OCI-LY7 (cell line): ENCODE results near the gene CNTLN. TPM values are rescaled to one million over a fixed set of nuclear protein-coding genes. Genes with fewer than 3 reads are reported as not detected.

ENCODE experiments used
- BruUV-seq: library from RNA; stranded (reverse); fragments of 400-500 nt; replicated peaks from 2 replicates; lab custom pipeline; 2021; lab: Mats Ljungman, UMichigan
- CTCF ChIA-PET: fragments of 300-600 bp; sonication (Branson Sonifier 250); formaldehyde crosslinking; loops from one replicate; lab custom pipeline; 2022; ENCODE audit warnings: antibody characterized with exemption; ENCODE audit not compliant: unreplicated experiment; lab: Charles Lee
- POLR2A ChIA-PET: fragments of 300-600 bp; sonication (Branson Sonifier 250); formaldehyde crosslinking; loops from one replicate; lab custom pipeline; 2022; ENCODE audit warnings: antibody characterized with exemption; lab: Charles Lee
- DNase-seq: peaks from one replicate; pipeline ENCODE4 v3.0.0-alpha.2; 2015; ENCODE audit warnings: low spot score
- H2AFZ ChIP-seq: fragments of 200-600 bp; sonication (generic), shearing (Covaris generic); 2 replicates; pipeline ENCODE4 v1.6.1; 2014; ENCODE audit warnings: mild to moderate bottlenecking, antibody characterized with exemption, low read length, moderate library complexity
- H3K27ac ChIP-seq: fragments of 200-600 bp; sonication (generic); 2 replicates; pipeline ENCODE4 v1.5.1; 2014; ENCODE audit warnings: mixed run types, low read depth, mild to moderate bottlenecking, moderate library complexity, low read length, inconsistent platforms; ENCODE audit not compliant: poor library complexity, severe bottlenecking
- H3K36me3 ChIP-seq: fragments of 200-600 bp; sonication (generic); 2 replicates; pipeline ENCODE4 v1.6.1; 2014; ENCODE audit warnings: mild to moderate bottlenecking, antibody characterized with exemption, low read length, moderate library complexity, mixed read lengths; ENCODE audit not compliant: insufficient read depth
- H3K4me1 ChIP-seq: fragments of 200-600 bp; sonication (generic); 2 replicates; pipeline ENCODE4 v1.5.1; 2014; ENCODE audit warnings: mild to moderate bottlenecking, low read length; ENCODE audit not compliant: insufficient read depth, poor library complexity, severe bottlenecking
- H3K4me2 ChIP-seq: fragments of 200-600 bp; sonication (generic); 2 replicates; pipeline ENCODE4 v1.6.1; 2014; ENCODE audit warnings: mild to moderate bottlenecking, low read length
- H3K4me3 ChIP-seq: fragments of 200-600 bp; sonication (generic); 2 replicates; pipeline ENCODE4 v1.5.1; 2014; ENCODE audit warnings: mild to moderate bottlenecking, low read depth, low read length; ENCODE audit not compliant: poor library complexity, severe bottlenecking
- H3K79me2 ChIP-seq: fragments of 200-600 bp; sonication (generic); 2 replicates; pipeline ENCODE4 v1.6.1; 2016; ENCODE audit warnings: low read depth, mild to moderate bottlenecking, low read length, moderate library complexity, mixed read lengths; ENCODE audit not compliant: insufficient read depth
- H3K9me2 ChIP-seq: fragments of 200-600 bp; sonication (generic); 2 replicates; pipeline ENCODE4 v1.6.1; 2016; ENCODE audit warnings: mild to moderate bottlenecking, low read length, mixed read lengths; ENCODE audit not compliant: insufficient read depth
- H3K9me3 ChIP-seq: fragments of 200-600 bp; sonication (generic); 2 replicates; pipeline ENCODE4 v1.6.1; 2014; ENCODE audit warnings: mild to moderate bottlenecking, mixed run types, low read length, mixed read lengths
- H4K20me1 ChIP-seq: fragments of 200-600 bp; sonication (generic); 2 replicates; pipeline ENCODE4 v1.6.1; 2014; ENCODE audit warnings: mild to moderate bottlenecking, antibody characterized with exemption, low read length, moderate library complexity, mixed read lengths; ENCODE audit not compliant: insufficient read depth
- EZH2phosphoT487 ChIP-seq: fragments of 200-600 bp; sonication (generic); IDR thresholded peaks from 2 replicates; pipeline ENCODE4 v1.6.1; 2018; ENCODE audit warnings: low read depth, borderline replicate concordance, mild to moderate bottlenecking, mixed run types, antibody characterized with exemption, low read length, moderate library complexity, mixed read lengths
- intact Hi-C: fragments of 100-400 bp; cut with micrococcal nuclease; formaldehyde crosslinking; loops from one replicate; pipeline ENCODE4 v1.10.0; 2022; ENCODE audit not compliant: unreplicated experiment
- total RNA-seq, 2 experiments: library from RNA; depleted of rRNA in 1 of 2; stranded (reverse); fragments of >200 nt in 1 of 2; shearing (Covaris generic) in 1 of 2; gene quantifications; 2 replicates each; pipeline ENCODE4 v1.2.3, GENCODE V29; 2014 to 2022
- TF ChIP-seq, protein P1 (sequence below): fragments of 200-600 bp; sonication (generic); conservative IDR thresholded peaks from 2 replicates; pipeline ENCODE4 v1.5.1; 2014; ENCODE audit warnings: mild to moderate bottlenecking, antibody characterized with exemption, low read length, moderate library complexity, mixed read lengths

Gene CNTLN
- total RNA-seq, 2 experiments from 2014 or later = not detected

DNA sequence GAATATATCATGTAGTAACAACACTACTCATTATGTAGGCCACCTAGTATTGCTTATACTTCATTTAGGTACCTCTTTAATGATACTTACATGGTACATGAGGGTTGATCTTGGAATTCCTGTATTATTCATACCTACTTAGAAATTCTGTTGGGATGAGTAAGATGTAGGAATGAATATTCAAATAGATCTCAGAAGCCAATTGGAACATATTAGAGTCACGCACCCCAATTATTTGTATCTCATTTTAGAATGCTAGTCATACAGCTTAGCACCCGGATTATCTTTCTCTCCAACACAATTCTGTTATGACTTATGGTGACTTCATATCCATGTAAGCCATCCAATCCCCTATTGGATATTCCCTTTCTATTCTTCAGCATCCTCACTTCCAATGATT lies 337.3 kb downstream of the CNTLN start:
- no peaks in the 10 kb centered on the region for H3K4me1 ChIP-seq
- no TSS peak for BruUV-seq
- CTCF ChIA-PET = no interaction called here

DNA sequence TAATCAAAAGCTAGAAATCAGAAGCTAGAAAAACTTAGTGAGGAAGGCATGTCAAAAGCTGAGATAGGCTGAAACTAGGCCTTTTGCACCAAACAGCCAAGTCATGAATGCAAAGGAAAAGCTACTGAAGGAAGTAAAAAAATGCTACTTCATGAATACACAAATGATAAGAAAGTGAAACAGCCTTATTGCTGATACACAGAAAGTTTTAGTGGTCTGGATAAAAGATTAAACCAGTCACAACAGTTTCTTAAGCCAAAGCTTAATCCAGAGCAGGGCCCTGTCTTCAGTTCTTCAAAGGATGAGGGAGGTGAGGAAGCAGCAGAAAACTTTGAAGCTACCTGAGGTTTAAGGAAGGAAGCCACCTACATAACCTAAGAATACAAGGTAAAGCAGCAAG lies 341.6 kb downstream of the CNTLN start:
- H3K36me3 ChIP-seq = no peaks in the 10 kb centered on the region
- no peak overlapping the region for H2AFZ ChIP-seq
- H3K9me2 ChIP-seq = no peaks in the 10 kb centered on the region
- ChIA-PET CTCF (no interaction called here), POLR2A (interaction anchor here (0.6 kb wide), 1 partner anchor 738 kb away, joined by 3 read pairs; no protein-coding TSS in a partner anchor)
- TF ChIP-seq, protein P1, sequence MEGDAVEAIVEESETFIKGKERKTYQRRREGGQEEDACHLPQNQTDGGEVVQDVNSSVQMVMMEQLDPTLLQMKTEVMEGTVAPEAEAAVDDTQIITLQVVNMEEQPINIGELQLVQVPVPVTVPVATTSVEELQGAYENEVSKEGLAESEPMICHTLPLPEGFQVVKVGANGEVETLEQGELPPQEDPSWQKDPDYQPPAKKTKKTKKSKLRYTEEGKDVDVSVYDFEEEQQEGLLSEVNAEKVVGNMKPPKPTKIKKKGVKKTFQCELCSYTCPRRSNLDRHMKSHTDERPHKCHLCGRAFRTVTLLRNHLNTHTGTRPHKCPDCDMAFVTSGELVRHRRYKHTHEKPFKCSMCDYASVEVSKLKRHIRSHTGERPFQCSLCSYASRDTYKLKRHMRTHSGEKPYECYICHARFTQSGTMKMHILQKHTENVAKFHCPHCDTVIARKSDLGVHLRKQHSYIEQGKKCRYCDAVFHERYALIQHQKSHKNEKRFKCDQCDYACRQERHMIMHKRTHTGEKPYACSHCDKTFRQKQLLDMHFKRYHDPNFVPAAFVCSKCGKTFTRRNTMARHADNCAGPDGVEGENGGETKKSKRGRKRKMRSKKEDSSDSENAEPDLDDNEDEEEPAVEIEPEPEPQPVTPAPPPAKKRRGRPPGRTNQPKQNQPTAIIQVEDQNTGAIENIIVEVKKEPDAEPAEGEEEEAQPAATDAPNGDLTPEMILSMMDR = no peak
- no peak overlapping the region for H3K4me2 ChIP-seq
- intact Hi-C loops = no loop called here
- DNase-seq = no peak
- H3K9me3 ChIP-seq = no peaks in the 10 kb centered on the region
- no peak overlapping the region for H3K4me3 ChIP-seq
- no peak overlapping the region for H3K27ac ChIP-seq
- H3K79me2 ChIP-seq = no peaks in the 10 kb centered on the region
- no peaks in the 10 kb centered on the region for H3K4me1 ChIP-seq
- H4K20me1 ChIP-seq = no peaks in the 10 kb centered on the region
- no TSS peak for BruUV-seq

More for the DNA sequence above, 337.3 kb downstream of the CNTLN start:
- Histone ChIP-seq H2AFZ (no peak overlapping the region), H3K9me2 (no peaks in the 10 kb centered on the region), H3K27ac (no peak overlapping the region), H3K9me3 (no peaks in the 10 kb centered on the region), H4K20me1 (no peaks in the 10 kb centered on the region), H3K36me3 (no peaks in the 10 kb centered on the region), H3K4me3 (no peak overlapping the region), H3K4me2 (no peak overlapping the region), H3K79me2 (no peaks in the 10 kb centered on the region)
- no peak for DNase-seq
- intact Hi-C loops = no loop called here
- POLR2A ChIA-PET = interaction anchor here (1.4 kb wide), 1 partner anchor 11 kb away, joined by 3 read pairs; no protein-coding TSS in a partner anchor
- no peak for TF ChIP-seq EZH2phosphoT487
- TF ChIP-seq, protein P1 = no peak

DNA sequence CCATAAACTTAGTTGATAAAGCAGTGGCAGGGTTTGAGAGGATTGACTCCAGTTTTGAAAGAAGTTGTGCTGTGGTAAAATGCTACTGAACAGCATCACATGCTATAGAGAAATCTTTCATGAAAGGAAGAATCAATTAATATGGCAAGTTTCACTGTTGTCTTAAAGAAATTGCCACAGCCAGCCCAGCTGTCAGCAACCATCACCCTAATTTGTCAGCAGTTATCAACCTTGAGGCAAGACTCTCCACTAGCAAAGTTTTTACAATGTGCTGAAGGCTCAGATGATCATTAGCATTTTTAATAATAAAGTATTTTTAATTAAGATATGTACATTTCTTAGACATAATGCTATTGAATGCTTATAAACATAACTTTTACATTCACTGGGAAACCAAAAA lies 343.0 kb downstream of the CNTLN start:
- Histone ChIP-seq H3K9me3 (no peaks in the 10 kb centered on the region), H3K4me1 (no peaks in the 10 kb centered on the region), H3K4me3 (no peak overlapping the region), H3K27ac (no peak overlapping the region), H3K9me2 (no peaks in the 10 kb centered on the region), H3K4me2 (no peak overlapping the region), H4K20me1 (no peaks in the 10 kb centered on the region), H3K79me2 (no peaks in the 10 kb centered on the region), H2AFZ (no peak overlapping the region), H3K36me3 (no peaks in the 10 kb centered on the region)
- ChIA-PET CTCF (no interaction called here), POLR2A (no interaction called here)
- TF ChIP-seq, protein P1 = no peak
- TF ChIP-seq EZH2phosphoT487 = no peak
- intact Hi-C loops = no loop called here
- no TSS peak for BruUV-seq
- DNase-seq = no peak
